Nephron progenitor cell (in vitro differentiated cells): Measurements from ENCODE around the gene PI4KA.
"Not testable (repeated sequence)": the region's sequence is repeated elsewhere in the genome, so short reads cannot be mapped to it uniquely, and the experiment has no call there.

Experiments
- DNase-seq: peaks from one replicate; pipeline ENCODE4 v3.0.0; 2021
- H3K27ac Mint-ChIP-seq: 2 replicates; pipeline ENCODE4 v1.8.0; 2021; ENCODE audit warnings: mild to moderate bottlenecking, moderate library complexity, mixed read lengths
- H3K27me3 Mint-ChIP-seq: 2 replicates; pipeline ENCODE4 v1.8.0; 2021; ENCODE audit warnings: mild to moderate bottlenecking, low read depth, mixed read lengths; ENCODE audit not compliant: poor library complexity
- H3K36me3 Mint-ChIP-seq: 2 replicates; pipeline ENCODE4 v1.8.0; 2021; ENCODE audit warnings: low read depth, mixed read lengths
- H3K4me1 Mint-ChIP-seq: 2 replicates; pipeline ENCODE4 v1.8.0; 2021; ENCODE audit warnings: mixed read lengths
- H3K4me3 Mint-ChIP-seq: 2 replicates; pipeline ENCODE4 v1.8.0; 2021; ENCODE audit warnings: mild to moderate bottlenecking, moderate library complexity, mixed read lengths
- H3K9me3 Mint-ChIP-seq: 2 replicates; pipeline ENCODE4 v1.8.0; 2021; ENCODE audit warnings: mild to moderate bottlenecking, moderate library complexity, mixed read lengths
- TF ChIP-seq, protein P1 (sequence below): fragments of 200-600 bp; sonication (generic); IDR thresholded peaks from 2 replicates; pipeline ENCODE4 v1.5.0; 2021; ENCODE audit warnings: antibody characterized with exemption

The PI4KA gene

GRCh38 chr22:20720692-20721408 lies 137.8 kb downstream of the PI4KA start:
- Mint-ChIP-seq H3K4me3 (no peak overlapping the region), H3K27ac (peak overlapping the region; percentile 80), H3K27me3 (peaks cover 2% of the 10 kb centered on the region), H3K36me3 (peaks cover 32% of the 10 kb centered on the region), H3K9me3 (no peaks in the 10 kb centered on the region), H3K4me1 (no peaks in the 10 kb centered on the region)
- TF ChIP-seq, protein P1, sequence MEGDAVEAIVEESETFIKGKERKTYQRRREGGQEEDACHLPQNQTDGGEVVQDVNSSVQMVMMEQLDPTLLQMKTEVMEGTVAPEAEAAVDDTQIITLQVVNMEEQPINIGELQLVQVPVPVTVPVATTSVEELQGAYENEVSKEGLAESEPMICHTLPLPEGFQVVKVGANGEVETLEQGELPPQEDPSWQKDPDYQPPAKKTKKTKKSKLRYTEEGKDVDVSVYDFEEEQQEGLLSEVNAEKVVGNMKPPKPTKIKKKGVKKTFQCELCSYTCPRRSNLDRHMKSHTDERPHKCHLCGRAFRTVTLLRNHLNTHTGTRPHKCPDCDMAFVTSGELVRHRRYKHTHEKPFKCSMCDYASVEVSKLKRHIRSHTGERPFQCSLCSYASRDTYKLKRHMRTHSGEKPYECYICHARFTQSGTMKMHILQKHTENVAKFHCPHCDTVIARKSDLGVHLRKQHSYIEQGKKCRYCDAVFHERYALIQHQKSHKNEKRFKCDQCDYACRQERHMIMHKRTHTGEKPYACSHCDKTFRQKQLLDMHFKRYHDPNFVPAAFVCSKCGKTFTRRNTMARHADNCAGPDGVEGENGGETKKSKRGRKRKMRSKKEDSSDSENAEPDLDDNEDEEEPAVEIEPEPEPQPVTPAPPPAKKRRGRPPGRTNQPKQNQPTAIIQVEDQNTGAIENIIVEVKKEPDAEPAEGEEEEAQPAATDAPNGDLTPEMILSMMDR, result no peak
- DNase-seq, result no peak

DNA sequence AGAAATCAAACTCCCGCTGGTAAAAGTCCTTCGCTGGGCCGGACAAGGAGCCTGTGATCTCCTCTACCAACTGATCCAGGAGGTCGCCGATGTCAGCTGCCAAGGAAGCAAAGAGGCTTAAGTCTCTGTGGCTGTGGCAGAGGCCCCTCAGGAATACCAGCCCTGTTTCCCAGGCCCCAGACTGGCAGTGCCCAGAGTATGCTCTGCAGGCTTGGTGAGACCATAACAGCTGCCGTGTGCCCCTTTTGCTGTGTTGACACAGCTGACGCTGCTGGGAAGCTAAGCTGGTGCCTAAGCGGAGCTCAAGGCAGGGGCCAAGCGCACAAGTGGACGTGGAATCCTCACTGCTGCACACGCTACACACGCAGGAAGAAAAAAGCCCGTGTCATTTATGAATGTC lies 139.9 kb downstream of the PI4KA start:
- not testable (repeated sequence) for H3K9me3 Mint-ChIP-seq, H3K27ac Mint-ChIP-seq, H3K27me3 Mint-ChIP-seq, H3K4me3 Mint-ChIP-seq, DNase-seq, H3K4me1 Mint-ChIP-seq
- H3K36me3 Mint-ChIP-seq, result peaks cover 32% of the 10 kb centered on the region

DNA sequence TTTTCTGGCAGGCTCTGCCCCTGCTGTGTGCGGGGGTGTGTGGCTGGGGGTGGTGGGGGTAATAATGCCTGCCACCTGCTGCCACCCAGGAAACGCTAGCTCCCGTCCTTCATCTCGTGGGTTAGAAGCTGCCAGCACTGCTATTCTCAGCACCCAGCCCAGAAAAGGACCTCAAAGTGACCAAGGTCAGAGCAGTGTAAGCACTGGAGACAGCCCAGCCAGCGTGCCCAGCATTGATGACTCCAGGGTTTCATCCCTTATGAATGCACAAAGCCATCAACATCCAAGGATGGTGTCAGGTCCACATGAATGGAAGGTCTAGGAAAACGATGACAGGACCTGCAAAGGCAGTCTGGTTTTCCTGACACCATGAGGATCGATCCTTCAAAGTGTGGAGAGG lies 140.6 kb downstream of the PI4KA start:
- H3K4me1 Mint-ChIP-seq, H3K27me3 Mint-ChIP-seq, H3K9me3 Mint-ChIP-seq, H3K27ac Mint-ChIP-seq, DNase-seq, H3K4me3 Mint-ChIP-seq: not testable (repeated sequence)
- peaks cover 31% of the 10 kb centered on the region for H3K36me3 Mint-ChIP-seq

GRCh38 chr22:20717213-20717866 lies 141.3 kb downstream of the PI4KA start:
- not testable (repeated sequence) for H3K4me3 Mint-ChIP-seq, H3K9me3 Mint-ChIP-seq, DNase-seq, H3K4me1 Mint-ChIP-seq, H3K27me3 Mint-ChIP-seq, H3K27ac Mint-ChIP-seq
- peaks cover 25% of the 10 kb centered on the region for H3K36me3 Mint-ChIP-seq

DNA sequence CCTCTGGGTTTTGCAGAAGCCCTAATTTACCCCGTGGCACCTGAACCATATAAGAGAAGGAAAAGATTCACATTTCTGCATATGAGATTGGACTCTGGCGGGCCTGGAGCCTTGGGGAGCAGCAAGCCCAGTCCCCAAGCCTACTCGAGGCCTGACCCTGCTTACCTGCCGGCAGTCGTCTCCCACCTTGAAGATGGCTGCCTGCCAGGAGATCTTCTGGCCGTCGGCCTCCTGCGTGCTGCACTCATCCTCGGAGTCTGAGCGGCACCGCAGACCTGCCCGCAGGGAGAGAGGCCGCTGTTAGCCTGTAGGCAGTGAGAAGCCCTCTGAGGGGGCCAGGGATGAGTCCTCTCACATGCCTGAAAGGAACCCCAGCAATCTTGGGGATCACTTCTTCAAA lies 145.5 kb downstream of the PI4KA start:
- not testable (repeated sequence) for H3K27ac Mint-ChIP-seq, H3K4me1 Mint-ChIP-seq, H3K36me3 Mint-ChIP-seq, H3K4me3 Mint-ChIP-seq, H3K27me3 Mint-ChIP-seq, H3K9me3 Mint-ChIP-seq, DNase-seq

GRCh38 chr22:20709966-20710365 lies 148.6 kb downstream of the PI4KA start:
- peaks cover 10% of the 10 kb centered on the region for H3K36me3 Mint-ChIP-seq

GRCh38 chr22:20707549-20708118 lies 151.0 kb downstream of the PI4KA start:
- H3K4me1 Mint-ChIP-seq, H3K9me3 Mint-ChIP-seq, DNase-seq, H3K4me3 Mint-ChIP-seq, H3K27ac Mint-ChIP-seq: not testable (repeated sequence)
- Mint-ChIP-seq H3K27me3 (peaks cover 32% of the 10 kb centered on the region), H3K36me3 (peaks cover 10% of the 10 kb centered on the region)

More at GRCh38 chr22:20709966-20710365, 148.6 kb downstream of the PI4KA start:
- not testable (repeated sequence) for H3K27ac Mint-ChIP-seq, H3K4me3 Mint-ChIP-seq, H3K4me1 Mint-ChIP-seq, DNase-seq, H3K9me3 Mint-ChIP-seq
- H3K27me3 Mint-ChIP-seq, result peaks cover 18% of the 10 kb centered on the region

- peak; percentile 38 for DNase-seq
Measured at GRCh38 chr22:20703816-20704609, 154.6 kb downstream of the PI4KA start.

DNA sequence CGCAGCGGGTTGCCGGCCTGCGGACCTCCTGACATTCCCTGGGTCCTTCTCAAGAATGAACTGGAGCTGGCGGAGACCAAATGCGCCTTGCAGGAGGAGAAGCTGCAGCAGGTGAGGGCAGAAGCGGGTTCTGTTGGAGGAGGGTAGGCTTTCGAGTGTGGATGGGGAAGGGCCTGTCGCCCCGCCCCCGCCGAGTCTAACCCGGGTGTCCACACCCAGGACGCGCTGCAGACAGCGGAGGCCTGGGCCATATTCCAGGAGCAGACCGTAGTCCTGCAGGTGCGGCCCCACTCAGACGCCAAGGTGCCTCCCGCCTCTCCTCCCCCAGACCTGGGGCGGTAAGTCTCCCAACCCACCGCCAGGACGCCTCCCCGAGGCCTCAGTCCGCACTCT lies 155.2 kb downstream of the PI4KA start:
- H3K9me3 Mint-ChIP-seq, DNase-seq, H3K27ac Mint-ChIP-seq: not testable (repeated sequence)
- Mint-ChIP-seq H3K36me3 (peaks cover 10% of the 10 kb centered on the region), H3K4me3 (peak overlapping the region; percentile 72), H3K4me1 (peaks cover 14% of the 10 kb centered on the region), H3K27me3 (peaks cover 60% of the 10 kb centered on the region)

More at GRCh38 chr22:20703816-20704609, 154.6 kb downstream of the PI4KA start:
- Mint-ChIP-seq H3K4me3 (peak overlapping the region; percentile 68), H3K36me3 (peaks cover 10% of the 10 kb centered on the region), H3K27me3 (peaks cover 55% of the 10 kb centered on the region), H3K4me1 (peaks cover 14% of the 10 kb centered on the region)
- H3K27ac Mint-ChIP-seq, H3K9me3 Mint-ChIP-seq: not testable (repeated sequence)

DNA sequence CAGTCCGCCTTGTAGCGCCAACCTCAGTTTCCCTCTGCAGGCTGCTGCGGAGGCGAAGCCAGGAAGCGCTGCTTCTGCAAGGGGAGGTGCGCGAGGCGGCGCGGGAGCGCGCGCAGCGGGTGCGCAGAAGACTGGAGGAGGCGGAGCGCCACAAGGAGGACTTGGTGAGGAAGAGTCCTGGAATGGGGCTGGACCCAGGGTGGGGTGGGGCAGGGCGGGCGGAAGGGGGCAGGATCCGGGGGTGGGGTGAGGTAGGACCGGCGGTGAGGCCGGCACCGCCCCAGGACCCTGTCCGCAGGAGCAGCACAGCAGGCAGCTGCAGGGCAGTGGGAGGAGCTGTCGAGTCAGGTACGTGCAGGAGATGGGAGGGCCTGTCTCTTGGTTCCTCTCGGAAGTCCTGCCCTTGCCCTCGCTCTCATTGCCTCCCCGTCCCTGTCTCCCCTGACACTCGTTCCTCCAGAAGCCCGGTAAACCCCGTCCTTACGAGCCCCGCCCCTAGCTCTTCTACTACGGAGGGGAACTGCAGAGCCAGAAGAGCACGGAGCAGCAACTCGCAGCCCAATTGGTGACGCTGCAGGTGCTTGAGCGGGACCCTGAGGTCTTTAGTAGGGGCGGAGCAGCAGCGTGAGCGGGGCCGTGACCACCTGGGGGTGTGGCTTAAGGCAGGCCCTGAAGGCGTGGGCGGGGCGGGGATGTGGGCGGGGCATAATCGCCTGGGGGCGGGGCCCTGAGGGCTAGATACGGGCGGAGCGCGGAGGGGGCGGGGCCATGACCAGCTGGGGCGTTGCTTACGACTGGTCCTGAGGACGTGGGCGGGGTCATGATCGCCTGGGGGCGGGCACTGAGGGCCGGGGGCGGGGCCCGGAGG lies 155.8 kb downstream of the PI4KA start:
- peak; percentile 99 for DNase-seq
- peaks cover 10% of the 10 kb centered on the region for H3K36me3 Mint-ChIP-seq
- peak overlapping the region; percentile 90 for H3K4me3 Mint-ChIP-seq
- peak overlapping the region; percentile 99 for H3K27ac Mint-ChIP-seq
- not testable (repeated sequence) for H3K9me3 Mint-ChIP-seq
- H3K4me1 Mint-ChIP-seq, result peaks cover 14% of the 10 kb centered on the region
- peaks cover 59% of the 10 kb centered on the region for H3K27me3 Mint-ChIP-seq

DNA sequence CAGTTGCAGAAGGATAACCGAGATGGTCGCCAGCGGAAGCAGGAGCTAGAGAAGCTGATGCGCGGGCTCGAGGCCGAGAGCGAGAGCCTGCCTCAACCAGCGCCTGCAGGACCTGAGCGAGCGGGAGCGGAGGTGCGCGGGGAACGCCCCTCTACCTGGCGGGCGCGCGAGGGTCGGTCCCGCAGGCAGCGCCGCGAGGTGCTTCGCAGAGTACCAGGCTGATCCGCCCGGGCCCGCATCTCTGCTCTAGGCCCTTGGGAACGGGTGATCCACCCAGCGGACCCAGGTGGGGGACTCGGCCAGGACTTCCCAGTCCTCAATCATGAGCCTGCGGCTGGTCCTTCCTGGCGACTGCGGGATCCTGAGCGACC lies 156.5 kb downstream of the PI4KA start:
- Mint-ChIP-seq H3K4me3 (peak overlapping the region; percentile 90), H3K27me3 (peaks cover 61% of the 10 kb centered on the region), H3K4me1 (peaks cover 16% of the 10 kb centered on the region)
- H3K36me3 Mint-ChIP-seq, H3K27ac Mint-ChIP-seq, H3K9me3 Mint-ChIP-seq: not testable (repeated sequence)
- DNase-seq, result peak; percentile 30

GRCh38 chr22:20701680-20702136 lies 156.9 kb downstream of the PI4KA start:
- DNase-seq, result peak; percentile 15
- Mint-ChIP-seq H3K27me3 (peaks cover 61% of the 10 kb centered on the region), H3K4me1 (peaks cover 19% of the 10 kb centered on the region), H3K4me3 (peak overlapping the region; percentile 90)
- not testable (repeated sequence) for H3K9me3 Mint-ChIP-seq, H3K27ac Mint-ChIP-seq, H3K36me3 Mint-ChIP-seq
